A673 (cell line): ENCODE data around the gene SOBP. TPM values are rescaled to one million over a fixed set of nuclear protein-coding genes. Genes with fewer than 3 reads are reported as not detected.

Experiments used
- BruUV-seq: library from RNA; stranded (reverse); fragments of 400-500 nt; replicated peaks from 2 replicates; lab custom pipeline; 2021; lab: Mats Ljungman, UMichigan
- CTCF ChIA-PET: fragments of 300-600 bp; sonication (Branson Sonifier 250); formaldehyde crosslinking; loops from one replicate; lab custom pipeline; 2022; ENCODE audit warnings: antibody characterized with exemption; lab: Charles Lee
- POLR2A ChIA-PET: fragments of 300-600 bp; sonication (Branson Sonifier 250); formaldehyde crosslinking; loops from one replicate; lab custom pipeline; 2022; ENCODE audit warnings: antibody characterized with exemption; ENCODE audit not compliant: low non-redundant PET; lab: Charles Lee
- DNase-seq: peaks from one replicate; pipeline ENCODE4 v3.0.0-alpha.2; 2015; ENCODE audit warnings: low spot score
- H3K27ac ChIP-seq: fragments of 200-600 bp; sonication (generic); 2 replicates; pipeline ENCODE4 v1.5.1; 2016; ENCODE audit warnings: mixed run types, low read depth, mild to moderate bottlenecking, mixed read lengths, antibody characterized with exemption, low read length; ENCODE audit not compliant: poor library complexity, severe bottlenecking
- H3K27me3 ChIP-seq: fragments of 200-600 bp; sonication (generic); replicated peaks from 2 replicates; pipeline ENCODE4 v1.6.1; 2017; ENCODE audit warnings: mixed run types, low read depth, mild to moderate bottlenecking, mixed read lengths, antibody characterized with exemption, low read length; ENCODE audit not compliant: insufficient read depth, poor library complexity
- H3K36me3 ChIP-seq: fragments of 200-600 bp; sonication (generic); 2 replicates; pipeline ENCODE4 v1.6.1; 2016; ENCODE audit warnings: mixed run types, mild to moderate bottlenecking, mixed read lengths, antibody characterized with exemption, low read length; ENCODE audit not compliant: insufficient read depth, poor library complexity, severe bottlenecking
- H3K4me1 ChIP-seq: fragments of 200-600 bp; sonication (generic); 2 replicates; pipeline ENCODE4 v1.6.1; 2017; ENCODE audit warnings: mixed run types, mild to moderate bottlenecking, mixed read lengths, antibody characterized with exemption, low read length; ENCODE audit not compliant: insufficient read depth, poor library complexity, severe bottlenecking
- H3K4me3 ChIP-seq: fragments of 200-600 bp; sonication (generic); 2 replicates; pipeline ENCODE4 v1.5.1; 2016; ENCODE audit warnings: low read depth, mixed run types, mild to moderate bottlenecking, mixed read lengths, low read length; ENCODE audit not compliant: poor library complexity, severe bottlenecking
- H3K9me3 ChIP-seq: fragments of 200-600 bp; sonication (generic); 2 replicates; pipeline ENCODE4 v1.6.1; 2016; ENCODE audit warnings: mixed run types, low read depth, mild to moderate bottlenecking, mixed read lengths, antibody characterized with exemption, low read length; ENCODE audit not compliant: poor library complexity, severe bottlenecking
- CTCF ChIP-seq: fragments of 300-800, 200-600 bp; sonication (generic); conservative IDR thresholded peaks from 2 replicates; pipeline ENCODE4 v1.5.1; 2017; ENCODE audit warnings: low read depth, mild to moderate bottlenecking, antibody characterized with exemption, low read length, moderate library complexity, mixed read lengths
- EZH2 ChIP-seq: fragments of 200-600 bp; sonication (generic); IDR thresholded peaks from 2 replicates; pipeline ENCODE4 v1.6.1; 2017; ENCODE audit warnings: borderline replicate concordance, low read depth, mild to moderate bottlenecking, mixed read lengths, antibody characterized with exemption, low read length; ENCODE audit not compliant: poor library complexity, severe bottlenecking
- intact Hi-C: fragments of 100-400 bp; cut with micrococcal nuclease; formaldehyde crosslinking; loops from one replicate; pipeline ENCODE4 v1.10.0; 2022; ENCODE audit not compliant: unreplicated experiment
- total RNA-seq: library from RNA; stranded (reverse); gene quantifications from 2 replicates; pipeline ENCODE4 v1.2.3, GENCODE V29; 2021

Gene SOBP
- total RNA-seq, 1 experiment from 2014 or later, result 3.3 TPM

DNA sequence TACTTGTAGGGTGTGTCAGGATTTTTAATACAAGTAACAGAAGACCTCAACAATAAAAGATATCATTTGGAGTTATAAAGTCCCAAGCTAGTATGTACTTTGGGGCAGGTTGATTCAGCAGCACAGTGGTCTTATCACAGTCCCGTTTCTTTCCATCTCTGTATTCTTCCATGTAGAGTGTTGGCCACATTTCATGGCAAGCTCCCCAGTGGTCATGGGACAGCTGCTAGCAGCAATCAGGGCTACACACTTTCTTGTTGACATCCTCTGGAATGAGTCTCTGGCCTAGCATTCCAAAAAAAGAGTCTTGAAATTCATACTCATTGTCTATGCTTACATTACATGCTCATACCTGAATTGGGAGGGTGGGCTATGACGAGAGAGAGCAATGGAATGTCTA, 53.2 kb downstream of the SOBP start:
- no peaks in the 10 kb centered on the region for H3K36me3 ChIP-seq
- no peak for TF ChIP-seq CTCF
- TF ChIP-seq EZH2, result no peak
- intact Hi-C loops, result no loop called here
- ChIA-PET CTCF (no interaction called here), POLR2A (no interaction called here)
- H3K27ac ChIP-seq, result no peak overlapping the region
- DNase-seq, result no peak
- H3K4me3 ChIP-seq, result no peak overlapping the region
- H3K4me1 ChIP-seq, result no peaks in the 10 kb centered on the region
- no peaks in the 10 kb centered on the region for H3K27me3 ChIP-seq
- no peaks in the 10 kb centered on the region for H3K9me3 ChIP-seq
- BruUV-seq, result no TSS peak

- Histone ChIP-seq H3K27ac (no peak overlapping the region), H3K4me1 (no peaks in the 10 kb centered on the region), H3K27me3 (no peaks in the 10 kb centered on the region), H3K4me3 (no peak overlapping the region), H3K36me3 (no peaks in the 10 kb centered on the region), H3K9me3 (no peaks in the 10 kb centered on the region)
- BruUV-seq, result no TSS peak
- no peak for DNase-seq
- ChIA-PET POLR2A (no interaction called here), CTCF (no interaction called here)
- intact Hi-C loops, result no loop called here
- TF ChIP-seq EZH2, result no peak
- TF ChIP-seq CTCF, result no peak
Observed at GRCh38 chr6:107543567-107543966, 53.6 kb downstream of the SOBP start.

GRCh38 chr6:107545763-107546162, 55.8 kb downstream of the SOBP start:
- no peak overlapping the region for H3K27ac ChIP-seq
- BruUV-seq, result no TSS peak
- CTCF ChIA-PET, result interaction anchor here (0.5 kb wide), 1 partner anchor 46 kb away, joined by 7 read pairs; no protein-coding TSS in a partner anchor

More at GRCh38 chr6:107545763-107546162, 55.8 kb downstream of the SOBP start:
- intact Hi-C loops, result no loop called here
- Histone ChIP-seq H3K4me1 (no peaks in the 10 kb centered on the region), H3K9me3 (no peaks in the 10 kb centered on the region), H3K27me3 (no peaks in the 10 kb centered on the region), H3K4me3 (no peak overlapping the region), H3K36me3 (no peaks in the 10 kb centered on the region)
- TF ChIP-seq EZH2, result no peak
- TF ChIP-seq CTCF, result no peak
- POLR2A ChIA-PET, result no interaction called here
- no peak for DNase-seq
